ENCODE results near the gene SOWAHD.
"Not testable (repeated sequence)": the region's sequence is repeated elsewhere in the genome, so short reads cannot be mapped to it uniquely, and the experiment has no call there.

Gene SOWAHD

DNA sequence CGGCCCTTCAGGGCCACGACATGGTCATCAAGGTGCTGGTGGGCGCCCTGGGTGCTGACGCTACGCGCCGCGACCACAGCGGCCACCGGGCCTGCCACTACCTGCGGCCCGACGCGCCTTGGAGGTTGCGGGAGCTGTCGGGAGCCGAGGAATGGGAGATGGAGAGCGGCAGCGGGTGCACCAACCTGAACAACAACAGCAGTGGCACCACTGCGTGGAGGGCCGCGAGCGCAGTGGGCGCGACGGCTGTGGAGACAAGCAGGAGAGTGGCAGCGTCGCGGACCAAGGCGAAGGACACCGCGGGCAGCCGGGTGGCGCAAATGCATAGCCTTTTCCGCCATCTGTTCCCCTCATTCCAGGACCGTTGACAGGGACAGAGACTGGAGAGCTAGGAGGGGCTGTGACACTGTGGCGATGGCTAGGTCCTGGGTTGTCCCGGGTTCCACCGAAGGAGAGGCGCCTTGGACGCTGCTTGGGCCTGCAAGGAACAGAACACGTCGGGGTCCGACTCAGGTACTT is 919 bp downstream of the SOWAHD start:
- no peak for DNase-seq

DNA sequence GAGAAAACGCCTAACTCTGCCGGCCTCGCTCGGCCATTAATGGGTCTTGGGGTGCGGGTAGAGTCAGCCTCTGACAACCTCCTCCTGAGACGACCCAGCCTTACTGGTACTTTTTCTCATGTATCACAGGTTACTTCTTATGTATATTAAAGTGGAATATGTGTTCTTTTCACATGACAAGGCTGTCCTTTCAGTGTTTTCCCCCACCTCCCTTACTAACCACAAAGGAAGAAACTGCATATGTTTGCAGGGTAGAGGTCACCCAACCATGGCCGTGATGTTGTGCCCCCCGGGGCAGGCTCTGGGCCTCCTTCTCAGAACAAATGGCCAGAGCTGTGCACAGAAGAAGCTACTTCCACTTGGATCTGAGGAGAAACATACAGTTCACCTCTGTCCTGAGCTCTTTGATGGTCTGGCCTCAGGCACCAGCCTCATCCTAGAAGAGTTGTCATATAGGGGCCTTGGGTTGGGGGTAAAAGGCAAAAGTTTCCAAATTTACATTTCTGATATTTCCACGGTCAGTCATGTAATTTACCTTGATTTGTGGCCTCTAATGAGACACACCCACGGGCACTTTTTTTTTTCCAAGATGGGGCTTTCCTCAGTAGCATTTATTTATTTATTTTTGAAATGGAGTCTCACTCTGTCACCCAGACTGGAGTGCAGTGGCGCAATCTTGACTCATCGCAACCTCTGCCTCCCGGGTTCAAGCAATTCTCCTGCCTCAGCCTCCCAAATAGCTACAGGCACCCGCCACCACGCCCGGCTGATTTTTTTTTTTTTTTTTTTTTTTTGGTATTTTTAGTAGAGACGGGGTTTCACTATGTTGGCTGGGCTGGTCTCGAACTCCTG is 1.9 kb downstream of the SOWAHD start:
- DNase-seq = no peak

DNA sequence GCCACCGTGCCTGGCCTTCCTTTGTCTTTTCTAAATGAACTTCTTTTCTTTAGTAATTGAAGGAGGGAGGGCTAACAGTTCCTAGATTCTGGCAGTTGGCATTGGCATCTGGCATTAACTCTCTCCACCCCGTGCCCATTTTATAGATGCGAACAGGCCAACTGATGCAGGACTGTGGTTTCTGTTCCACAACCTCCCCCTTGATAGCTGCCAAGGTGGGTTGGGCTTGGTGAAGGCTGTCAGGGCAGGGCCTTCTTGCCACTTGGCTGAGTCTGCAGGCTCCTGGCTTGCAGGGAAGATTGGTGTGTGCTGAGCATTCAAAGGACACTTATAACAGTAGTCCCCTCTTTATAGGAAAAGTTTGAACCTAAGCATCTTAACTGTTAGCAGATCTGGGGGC is 4.3 kb downstream of the SOWAHD start:
- no peak for DNase-seq

DNA sequence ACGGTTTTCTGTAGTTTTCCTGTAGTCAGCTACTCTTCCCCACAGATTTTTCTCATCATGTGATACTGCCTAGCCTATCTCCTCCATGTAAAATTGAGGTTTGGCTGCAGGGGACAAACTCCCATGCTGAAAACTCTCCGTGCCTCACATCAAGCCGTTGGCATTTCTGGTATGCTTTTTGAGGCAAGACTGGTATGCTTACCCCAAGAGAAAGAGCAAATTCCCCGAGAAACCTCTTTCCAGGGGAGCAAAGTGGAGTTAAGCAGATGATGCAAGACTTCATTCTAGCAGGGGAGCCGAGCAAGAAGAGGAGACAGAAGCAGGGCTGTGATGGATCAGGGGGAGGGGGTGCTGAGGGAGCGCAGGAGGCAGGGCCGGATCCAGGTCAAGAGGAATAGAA is 4.8 kb downstream of the SOWAHD start:
- DNase-seq = no peak

DNA sequence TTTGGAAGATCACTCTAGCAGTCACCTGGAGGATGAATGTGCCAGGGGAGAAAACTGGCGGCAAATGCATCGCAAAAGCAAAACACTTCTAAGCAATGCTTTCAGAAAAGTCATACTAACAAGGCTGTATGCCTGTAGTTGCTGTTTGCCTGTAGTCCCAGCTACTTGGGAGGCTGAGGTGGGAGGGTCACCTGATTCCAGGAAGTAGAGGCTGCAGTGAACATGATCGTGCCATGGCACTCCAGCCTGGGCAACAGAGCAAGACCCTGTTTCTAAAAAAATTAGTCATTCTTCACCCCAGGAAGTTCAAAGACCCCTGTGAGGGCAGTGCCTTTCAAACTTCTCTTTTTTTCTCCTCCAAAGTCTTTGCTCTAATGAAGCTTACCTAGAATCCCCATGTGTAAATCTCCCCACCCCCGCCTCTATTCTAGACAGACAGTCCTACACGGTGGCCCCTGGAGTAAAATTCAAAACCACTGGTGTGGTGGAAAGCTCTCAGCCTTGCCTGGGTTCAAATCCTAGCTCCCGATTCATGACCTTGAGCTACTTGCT is 5.5 kb downstream of the SOWAHD start:
- DNase-seq = no peak

DNA sequence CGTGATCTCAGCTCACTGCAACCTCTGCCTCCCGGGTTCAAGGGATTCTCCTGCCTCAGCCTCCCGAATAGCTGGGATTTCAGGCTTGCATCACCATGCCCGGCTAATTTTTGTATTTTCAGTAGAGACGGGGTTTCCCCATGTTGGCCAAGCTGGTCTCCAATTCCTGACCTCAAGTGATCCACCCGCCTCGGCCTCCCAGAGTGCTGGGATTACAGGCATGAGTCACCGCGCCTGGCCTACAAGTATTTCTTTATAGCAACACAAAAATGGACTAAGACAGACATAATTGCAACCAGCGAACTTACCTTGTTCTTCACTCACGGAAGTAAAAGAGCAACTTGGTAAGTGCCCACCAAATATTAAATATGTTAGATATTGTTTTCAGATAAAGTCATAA is 10.0 kb downstream of the SOWAHD start:
- not testable (repeated sequence) for DNase-seq

DNA sequence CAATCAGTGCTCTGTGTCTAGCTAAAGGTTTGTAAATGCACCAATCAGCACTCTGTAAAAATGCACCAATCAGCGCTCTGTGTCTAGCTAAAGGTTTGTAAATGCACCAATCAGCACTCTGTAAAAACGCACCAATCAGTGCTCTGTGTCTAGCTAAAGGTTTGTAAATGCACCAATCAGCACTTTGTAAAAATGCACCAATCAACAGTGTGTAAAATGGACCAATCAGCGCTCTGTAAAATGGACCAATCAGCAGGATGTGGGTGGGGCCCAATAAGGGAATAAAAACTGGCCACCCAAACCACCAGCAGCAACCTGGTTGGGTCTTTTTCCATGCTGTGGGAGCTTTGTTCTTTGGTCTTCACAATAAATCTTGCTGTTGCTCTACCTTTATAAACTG is 11.0 kb downstream of the SOWAHD start:
- DNase-seq = not testable (repeated sequence)

DNA sequence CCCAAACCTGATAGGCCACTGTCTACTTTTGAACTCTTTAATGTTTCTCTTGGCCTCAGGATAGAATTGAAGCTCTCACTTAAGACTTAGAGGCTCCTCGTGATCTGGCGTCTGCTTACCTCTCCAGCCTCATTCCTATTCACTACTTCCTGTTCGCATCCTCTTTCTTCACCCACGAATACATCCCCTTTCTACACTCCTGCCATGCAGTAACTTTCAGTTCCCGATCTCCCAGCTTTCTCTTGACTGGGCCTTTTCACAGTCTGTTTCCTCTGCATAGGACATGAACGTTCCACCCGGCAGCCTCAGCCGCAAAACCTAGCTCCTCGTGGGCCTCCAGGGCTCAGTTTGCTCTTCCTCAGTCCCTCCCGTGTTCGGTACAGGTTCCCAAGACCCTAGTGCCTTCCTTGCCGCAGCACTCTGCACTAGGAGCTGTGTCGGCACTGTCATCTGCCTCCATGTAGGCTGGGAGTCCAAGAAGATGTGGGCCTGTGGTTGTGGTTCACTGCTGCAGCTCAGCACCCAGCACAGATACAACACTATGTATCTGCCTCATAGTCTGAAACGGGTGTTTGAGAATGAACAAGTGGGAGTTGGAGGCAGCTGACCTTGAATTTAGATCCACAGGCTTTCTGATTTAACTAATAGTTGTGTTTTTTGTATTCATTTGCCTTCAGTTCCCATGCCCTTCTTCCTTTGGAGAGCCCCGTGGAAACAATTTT is 17.3 kb downstream of the SOWAHD start:
- DNase-seq = no peak

DNA sequence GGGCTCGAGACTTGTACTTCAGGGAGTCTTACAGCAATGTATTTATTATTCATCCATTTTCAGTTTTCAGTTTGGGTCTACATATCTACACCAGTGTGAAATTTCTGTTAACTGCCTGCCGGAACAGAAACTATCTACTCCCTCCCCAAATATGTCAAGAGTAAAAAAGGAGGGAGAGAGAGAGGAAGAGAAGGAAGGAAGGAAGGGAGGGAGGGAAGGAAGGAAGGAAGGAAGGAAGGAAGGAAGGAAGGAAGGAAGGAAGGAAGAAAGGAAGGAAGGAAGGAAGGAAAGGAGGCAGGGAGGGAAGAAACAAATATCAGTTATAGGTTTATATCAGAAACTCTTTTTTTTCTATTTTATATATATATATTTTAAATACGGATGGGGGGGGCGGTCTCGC is 20.4 kb downstream of the SOWAHD start:
- no peak for DNase-seq

DNA sequence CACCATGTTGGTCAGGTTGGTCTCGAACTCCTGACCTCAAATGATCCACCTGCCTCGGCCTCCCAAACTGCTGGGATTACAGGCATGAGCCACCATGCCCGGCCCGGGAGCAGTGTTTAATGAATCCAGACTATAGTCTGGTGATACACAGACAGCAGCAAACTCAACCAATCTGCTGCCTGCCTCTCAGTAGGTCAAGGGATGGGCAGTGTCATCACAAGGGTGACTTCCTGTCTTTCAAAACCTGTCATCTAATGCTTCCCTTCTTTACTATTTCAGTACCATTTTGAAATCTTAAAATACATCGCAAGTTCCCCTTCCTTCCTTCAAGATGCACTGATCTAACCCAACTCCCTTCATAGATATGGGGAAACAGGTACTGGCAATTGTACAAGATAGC is 24.6 kb downstream of the SOWAHD start:
- DNase-seq = no peak

DNA sequence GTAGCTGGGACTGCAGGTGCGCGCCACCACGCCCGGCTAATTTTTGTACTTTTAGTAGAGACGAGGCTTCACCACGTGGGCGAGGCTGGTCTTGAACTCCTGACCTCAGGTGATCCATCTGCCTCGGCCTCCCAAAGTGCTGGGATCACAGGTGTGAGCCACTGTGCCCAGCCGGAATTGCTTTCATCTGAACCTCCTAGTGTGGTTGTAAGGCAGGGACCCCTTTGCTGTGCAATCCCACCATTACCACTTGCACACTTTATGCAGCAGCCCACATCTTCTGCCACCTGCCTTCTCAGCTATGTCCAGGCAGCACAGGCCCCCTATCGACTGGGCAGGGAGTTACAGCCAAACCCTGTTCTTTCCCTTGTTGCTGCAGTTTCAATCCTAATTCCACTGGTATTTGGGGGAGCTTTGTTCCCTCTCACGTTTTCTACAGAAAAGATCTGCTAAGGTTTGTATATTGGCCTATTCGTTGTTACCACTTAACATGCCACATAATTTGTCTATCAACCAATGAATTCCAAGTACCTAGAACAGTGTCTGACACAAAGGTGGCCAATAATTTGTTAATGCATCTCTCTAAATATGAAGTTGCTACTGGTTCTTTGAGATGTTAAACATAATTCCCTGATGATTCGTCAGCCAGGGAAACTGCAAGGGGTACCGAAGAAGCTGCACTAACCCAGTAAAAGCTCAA is 26.5 kb downstream of the SOWAHD start:
- DNase-seq = peak; percentile 58

DNA sequence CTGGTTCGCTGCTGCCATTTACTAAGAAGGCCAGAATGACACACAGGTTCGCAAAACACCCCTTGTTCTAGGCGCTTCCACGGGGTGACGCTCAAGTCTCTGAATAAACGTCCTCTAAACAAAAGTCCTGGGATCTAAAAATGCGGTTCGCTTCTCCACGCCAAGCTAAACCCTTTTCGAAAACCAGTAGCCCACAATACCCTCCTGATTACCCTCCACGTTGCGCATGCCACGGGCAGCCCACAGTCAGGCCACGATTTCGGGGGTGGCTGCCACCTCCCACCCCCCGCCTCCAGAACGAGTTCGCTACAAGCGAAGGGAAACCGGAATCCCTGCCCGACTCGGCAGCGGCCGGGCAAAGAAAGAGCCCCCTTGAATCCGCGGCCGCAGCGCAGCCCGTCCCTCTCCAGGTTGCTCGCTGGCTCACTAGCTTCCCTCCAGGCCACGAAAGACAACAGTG is 32.6 kb downstream of the SOWAHD start:
- peak; percentile 53 for DNase-seq

DNA sequence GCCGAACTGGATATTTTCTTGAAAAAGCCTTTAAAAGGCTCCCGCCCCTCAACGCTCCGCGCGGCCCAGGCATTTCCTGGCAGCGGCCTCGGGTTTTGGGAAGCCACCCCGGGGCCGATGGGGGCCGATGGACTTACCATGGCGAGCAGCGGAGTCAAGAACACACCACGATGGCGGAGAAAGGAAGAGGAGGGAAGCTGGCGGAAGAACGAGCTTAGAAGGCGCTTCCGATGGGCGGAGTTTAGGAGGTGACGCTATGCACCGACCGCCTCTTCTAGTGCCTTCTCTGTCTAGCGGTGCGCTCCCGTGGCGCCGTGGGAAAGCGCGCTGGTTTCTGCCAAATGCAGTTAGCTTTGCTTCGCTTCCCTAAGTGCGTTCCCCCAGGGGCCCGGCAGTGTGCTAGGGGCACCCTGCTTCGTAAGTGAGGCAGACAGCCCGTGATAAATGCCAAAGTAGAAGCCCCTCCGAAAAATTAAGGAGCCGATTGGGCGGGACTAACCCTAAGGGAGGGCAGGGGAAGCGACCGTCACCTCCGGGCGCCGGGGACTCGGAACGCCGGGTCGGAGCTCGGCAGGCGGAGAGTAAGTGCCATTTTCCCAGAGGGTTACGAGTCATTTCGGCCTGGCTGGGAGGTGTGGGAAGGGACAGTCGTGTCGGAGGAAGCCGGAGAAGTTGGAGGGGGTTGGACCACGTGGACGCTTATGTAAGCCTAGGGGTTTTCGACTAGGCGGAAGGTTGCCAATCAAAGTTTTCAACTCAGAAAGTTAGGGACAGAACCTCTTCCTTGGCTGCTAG is 33.2 kb downstream of the SOWAHD start, which contains the start of gene RPL39:
Gene RPL39, minus strand, starts transcription at position 194 of the 795 bp plus-strand sequence. Its CDS starts 54 bp downstream, at position 140.
- peak; percentile 87 for DNase-seq

DNA sequence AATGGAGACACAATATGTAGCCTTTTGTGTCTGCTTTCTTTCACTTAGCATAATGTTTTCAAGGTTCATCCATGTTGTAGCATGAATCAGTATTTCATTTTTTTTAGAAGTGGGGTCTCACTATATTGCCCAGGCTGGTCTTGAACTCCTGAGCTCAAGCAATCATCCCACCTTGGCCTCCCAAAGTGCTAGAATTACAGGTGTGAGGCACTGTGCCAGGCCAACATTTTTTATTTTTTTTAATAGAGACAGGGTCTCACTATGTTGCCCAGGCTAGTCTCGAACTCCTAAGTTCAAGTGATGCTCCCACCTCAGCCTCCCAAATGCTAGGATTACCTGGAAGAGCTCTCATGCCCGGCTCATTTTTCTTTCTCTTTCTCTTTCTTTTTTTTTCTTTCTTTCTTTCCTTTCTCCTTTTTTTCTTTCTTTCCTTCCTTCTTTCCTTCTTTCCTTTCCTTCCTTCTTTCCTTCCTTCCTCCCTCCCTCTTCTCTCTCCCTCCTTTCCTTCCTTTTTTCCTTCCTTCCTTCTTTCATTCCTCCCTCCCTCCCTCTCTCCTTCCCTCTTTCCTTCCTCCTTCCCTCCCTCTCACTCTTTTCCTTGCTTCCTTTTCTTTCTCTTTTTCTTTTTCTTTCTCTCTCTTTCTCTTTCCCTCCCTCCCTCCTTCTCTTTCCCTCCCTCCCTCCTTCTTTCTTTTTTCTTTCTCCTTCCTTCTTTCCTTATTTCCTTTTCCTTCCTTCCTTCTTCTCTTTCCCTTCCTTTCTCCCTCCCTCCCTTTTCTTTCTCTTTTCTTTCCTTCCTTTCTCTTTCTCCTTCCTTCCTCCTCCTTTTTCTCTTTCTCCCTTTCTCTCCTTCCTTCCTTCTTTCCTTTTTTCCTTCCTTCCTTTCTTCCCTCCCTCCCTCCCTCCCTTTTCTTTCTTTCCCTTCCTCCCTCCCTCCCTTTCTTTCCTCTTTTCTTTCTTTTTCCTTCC is 43.1 kb downstream of the SOWAHD start:
- no peak for DNase-seq

DNA sequence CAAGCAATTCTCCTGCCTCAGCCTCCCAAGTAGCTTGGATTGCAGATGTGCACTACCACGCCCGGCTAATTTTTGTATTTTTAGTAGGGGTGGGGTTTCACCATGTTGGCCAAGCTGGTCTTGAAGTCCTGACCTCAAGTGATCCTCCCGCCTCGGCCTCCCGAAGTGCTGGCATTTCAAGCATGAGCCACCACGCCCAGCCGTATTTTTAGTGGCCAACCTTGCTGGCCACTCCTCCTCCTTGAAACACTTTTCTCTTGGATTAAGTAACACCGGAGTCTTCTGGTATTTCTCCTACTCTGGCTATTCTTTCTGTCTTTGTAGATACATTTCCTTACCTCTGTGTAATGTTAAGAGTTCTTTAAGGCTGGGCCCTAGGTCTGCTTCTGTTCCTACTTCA is 44.2 kb downstream of the SOWAHD start:
- no peak for DNase-seq

DNA sequence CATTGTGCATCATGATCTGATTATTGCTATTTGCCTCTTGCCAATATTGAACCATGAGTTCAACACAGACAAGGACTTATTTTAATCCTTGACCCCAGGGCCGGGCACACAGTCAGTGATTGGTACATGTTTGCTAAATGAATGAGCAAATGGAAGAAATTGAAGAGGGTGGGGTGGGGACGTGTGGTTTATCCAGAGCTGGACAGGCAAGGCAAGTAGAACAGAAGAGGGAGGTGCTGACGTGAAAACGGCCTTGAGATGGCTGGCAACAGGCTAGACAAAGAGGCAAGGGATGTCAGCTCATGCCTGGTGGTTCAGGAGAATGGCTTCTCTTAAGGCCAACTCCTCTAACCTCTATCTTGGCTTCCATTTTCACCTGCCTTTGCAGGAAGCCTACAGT is 50.1 kb downstream of the SOWAHD start:
- DNase-seq = not testable (repeated sequence)

DNA sequence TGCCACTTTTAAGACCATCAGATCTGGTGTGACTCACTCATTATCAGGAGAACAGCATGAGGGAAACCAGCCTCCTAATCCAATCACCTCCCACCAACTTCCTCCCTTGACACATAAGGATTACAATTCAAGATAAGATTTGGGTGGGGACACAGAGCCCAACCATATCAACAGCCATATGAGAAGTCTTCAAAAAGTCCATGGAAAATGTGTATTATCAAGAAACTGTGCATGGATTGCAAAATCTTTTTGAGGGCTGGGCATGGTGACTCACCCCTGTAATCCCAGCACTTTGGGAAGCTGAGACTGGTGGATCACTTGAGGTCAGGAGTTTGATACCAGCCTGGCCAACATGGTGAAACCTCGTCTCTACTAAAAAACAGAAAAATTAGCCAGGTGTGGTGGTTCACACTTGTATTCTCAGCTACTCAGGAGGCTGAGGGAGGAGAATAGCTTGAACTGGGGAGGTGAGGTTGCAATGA is 50.8 kb downstream of the SOWAHD start:
- DNase-seq = no peak

Measured in CD4-positive, alpha-beta T cell treated with Interleukin-21 for 1 hour (primary cell).